Measurements from ENCODE around the gene ACAP1.

The ACAP1 gene

GRCh38 chr17:7311110-7311705 is 25.1 kb upstream of the ACAP1 start:
- DNase-seq = no peak

DNA sequence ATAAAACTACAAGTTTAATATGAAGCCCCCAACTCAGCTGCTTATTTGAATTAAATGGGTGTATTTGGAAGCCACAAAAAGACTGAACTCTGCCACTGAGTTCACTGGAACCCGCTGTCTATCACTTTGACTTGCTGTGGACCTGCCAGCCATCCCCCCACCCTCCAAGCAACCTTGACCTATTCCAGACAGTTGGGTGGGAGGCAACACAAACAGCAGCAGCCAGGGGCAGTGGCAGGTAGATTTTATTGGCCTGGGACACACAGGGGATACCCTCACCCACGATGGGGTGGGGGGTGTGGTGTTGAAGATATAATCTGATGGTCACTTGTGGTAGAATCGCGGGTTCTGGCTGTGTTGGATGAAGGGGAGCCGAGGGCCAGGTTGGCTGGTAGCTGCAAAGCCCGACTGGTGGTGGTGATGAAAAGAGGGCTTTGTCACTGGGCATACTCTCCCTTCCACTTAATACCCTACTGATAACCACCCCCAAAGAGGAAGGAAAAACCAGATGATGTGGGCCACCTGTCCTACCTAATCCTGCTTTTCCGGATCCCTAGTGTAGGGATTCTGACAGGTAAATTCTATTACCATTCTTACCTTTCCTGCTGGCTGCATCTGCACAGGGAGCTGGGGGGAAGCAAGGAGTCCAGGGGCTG is 23.8 kb upstream of the ACAP1 start:
- no peak for DNase-seq

DNA sequence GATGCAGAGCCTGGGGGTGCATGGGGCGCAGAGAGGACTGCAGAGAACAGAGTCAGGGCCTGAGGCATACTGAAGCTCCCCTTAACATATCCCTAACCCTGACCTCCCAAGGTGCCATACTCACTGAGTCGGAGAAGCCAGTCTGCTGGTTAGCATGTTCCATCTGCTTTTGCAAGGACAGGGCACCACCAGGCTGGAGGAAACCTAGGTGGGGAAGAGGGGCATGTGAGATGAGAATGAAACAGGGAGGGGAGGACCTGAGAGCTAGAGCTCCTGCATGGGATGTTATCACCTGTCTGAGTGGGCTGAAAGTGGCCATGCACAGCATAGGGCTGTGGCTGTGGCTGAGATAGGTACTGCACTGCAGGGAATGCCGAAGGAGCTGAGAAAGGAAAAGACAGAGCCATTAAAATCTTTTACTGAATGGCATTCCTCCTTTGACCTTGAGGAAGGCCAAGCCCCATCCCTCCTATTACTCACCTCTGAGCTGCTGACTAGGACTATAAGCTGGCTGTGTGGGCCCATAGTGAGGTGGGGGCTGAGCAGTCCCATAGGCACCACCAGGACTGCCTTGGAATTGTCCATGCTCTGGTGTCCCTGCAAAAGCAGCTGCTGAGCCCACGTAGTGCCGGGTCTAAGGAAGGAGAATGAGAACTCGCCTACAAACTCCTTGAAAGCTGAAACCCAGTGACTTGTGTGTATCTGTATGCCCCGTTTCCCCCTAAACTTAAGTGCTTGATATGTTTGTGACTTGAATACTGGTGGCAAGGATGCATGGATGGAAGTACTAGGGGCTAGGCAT is 23.0 kb upstream of the ACAP1 start:
- DNase-seq = no peak

DNA sequence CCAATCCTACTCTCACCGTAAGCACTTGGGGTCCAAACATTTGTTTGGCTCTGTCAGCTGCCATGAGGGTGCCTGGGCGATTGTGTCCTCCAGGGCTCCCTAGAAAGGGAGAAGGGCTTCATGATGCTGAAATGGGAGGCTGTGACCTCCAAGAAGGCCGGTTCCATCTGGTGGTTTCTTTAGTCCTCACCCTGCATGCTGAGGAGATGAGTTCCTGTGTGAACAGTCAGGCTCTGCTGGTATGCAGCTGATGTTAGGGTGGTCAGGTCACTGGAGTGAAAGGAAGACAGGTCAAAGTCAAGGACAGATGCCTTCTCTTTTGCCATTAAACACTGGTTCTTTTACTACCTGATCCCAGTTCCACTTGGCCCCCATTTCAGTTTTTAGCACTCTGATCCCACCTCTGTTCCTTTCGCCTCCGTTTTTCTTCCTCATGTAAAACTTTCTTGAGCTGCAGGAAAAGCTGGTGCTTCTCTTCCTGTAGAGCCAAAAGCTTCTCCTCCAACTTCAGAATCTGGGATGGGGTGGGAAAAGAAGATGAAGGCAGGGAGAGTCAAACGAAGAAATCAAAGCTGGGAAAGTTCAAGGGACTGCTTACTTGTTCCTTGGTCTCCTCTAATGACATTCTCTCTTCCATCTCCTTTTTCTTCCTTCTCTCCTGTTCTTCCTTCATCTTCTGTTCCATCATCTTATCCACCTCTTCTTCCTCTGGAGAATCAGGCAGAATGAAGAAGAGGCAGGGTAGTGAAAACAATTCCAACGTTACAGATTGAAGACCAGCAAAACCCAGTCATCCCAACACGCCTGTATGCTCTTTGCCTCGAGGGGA is 22.2 kb upstream of the ACAP1 start:
- DNase-seq = no peak

GRCh38 chr17:7314719-7315569 is 21.4 kb upstream of the ACAP1 start, which contains the start of gene GPS2:
Gene GPS2, minus strand, starts transcription at chr17:7315360. Its CDS starts 308 bp downstream, at chr17:7315052.
- peak; percentile 94 for DNase-seq

- DNase-seq = no peak
Observed at GRCh38 chr17:7315570-7316235, 20.6 kb upstream of the ACAP1 start.

- no peak for DNase-seq
Observed at GRCh38 chr17:7317161-7317803, 19.0 kb upstream of the ACAP1 start.

DNA sequence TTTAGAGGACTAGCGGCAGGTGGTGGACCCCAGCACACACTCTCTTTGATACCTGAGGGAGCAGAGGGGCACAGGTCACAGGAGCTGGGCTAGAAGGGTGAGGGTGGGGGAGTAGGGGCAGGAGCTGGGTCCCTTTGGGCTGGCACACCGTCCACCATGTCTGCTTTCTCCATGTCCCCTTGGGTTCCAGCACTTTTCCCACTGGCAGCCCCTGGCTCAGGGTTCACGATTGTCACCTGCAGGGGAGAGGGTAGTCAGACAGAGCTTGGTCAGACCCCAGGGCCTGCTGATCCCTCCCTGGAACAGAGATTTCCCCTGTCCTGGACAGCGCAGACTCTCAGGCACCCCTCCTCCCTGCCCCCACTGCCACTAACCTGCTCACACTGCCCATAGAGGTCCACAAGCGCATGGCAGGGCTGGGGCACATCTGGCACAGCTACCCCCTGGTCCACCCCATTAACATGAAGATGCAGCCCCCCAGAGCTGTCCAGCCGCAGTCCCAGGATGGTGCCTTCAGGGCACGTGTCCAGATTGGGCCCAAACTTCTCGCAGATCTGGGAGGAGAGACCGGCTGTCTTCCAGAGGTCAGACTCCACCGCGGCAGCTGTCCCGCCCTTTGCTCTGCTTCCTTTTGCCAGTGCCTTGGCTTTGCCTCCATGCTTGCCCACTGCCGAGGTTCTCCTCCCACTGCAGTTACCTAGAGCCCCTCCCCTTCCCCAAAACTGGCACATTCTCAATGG is 18.0 kb upstream of the ACAP1 start:
- no peak for DNase-seq

DNA sequence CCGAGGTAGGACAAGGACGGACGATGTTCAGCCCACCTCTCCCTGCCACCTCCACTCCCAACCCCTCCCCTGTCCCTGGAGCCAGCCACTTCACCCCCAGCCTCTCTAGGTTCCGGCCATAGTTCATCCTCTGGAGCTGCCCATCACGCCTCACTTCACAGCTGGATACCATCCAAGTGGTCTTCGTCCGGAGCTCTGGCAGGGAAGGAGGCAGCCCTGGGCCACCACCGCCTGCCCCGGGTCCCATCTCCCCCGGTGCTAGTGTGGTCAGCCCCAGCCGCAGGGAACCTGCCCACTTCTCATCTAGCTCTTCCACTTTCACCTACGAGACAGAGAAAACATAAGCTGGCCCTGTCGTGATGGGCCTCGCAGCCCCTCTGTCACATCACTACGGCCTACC is 14.9 kb upstream of the ACAP1 start:
- no peak for DNase-seq

DNA sequence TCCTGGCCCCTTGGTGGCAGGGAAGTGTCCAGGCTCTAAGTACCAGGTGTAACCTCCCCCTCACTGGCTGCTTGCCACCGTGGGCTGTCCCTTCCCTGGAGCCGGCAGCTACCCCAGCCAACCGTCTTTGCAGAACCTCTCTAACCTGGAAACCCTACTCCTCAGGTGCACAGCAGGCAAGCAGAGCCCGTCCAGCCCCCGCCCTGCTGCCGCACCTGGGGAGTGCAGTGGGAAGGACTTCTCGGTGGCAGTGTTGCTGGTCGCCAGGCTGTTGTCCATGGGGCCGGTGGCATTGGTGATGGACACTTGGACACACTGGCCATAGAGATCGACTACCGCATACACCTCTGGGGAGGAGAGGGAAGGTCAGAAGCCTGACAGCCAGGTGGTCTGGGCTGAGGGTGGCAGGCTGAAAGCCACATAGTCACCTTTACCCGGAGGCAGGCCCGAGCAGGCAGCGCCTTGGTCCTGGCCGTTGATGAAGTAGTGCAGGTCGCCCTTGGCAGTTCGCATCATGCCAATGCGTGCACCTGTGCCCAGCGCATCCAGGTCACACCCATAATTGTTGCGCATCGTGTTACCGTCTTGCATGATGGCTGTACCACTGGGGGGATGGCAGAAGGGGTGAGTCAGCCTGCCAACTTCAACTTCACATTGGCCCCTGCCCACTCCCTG is 13.7 kb upstream of the ACAP1 start:
- no peak for DNase-seq

- peak; percentile 79 for DNase-seq
Observed at GRCh38 chr17:7323731-7324437, 12.4 kb upstream of the ACAP1 start.

GRCh38 chr17:7324438-7324779 is 11.9 kb upstream of the ACAP1 start:
- DNase-seq = no peak

DNA sequence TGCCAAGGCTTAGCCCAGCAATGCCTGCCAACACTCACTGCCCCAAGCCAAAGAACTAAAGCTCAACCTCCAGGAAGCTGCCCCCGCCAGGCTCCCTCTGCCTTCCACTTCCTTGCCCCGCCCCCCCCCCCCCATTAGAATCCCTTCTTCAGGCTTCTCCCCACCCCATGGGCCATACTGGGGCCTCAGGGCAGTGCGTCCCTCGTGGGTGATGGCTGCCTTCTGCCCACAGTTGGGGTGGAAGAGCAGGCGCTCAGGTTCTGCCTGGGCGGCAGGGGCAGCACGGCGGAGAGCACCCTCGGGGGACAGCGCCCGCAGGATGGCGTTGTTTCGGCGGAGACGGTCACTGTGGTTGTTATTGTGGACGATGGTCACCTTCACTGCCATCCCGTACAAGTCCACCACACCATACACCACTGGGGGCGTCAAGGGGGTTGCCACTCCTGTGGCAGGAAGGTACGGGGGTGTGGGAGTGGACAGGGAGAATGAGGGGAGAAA is 11.2 kb upstream of the ACAP1 start:
- DNase-seq = no peak

DNA sequence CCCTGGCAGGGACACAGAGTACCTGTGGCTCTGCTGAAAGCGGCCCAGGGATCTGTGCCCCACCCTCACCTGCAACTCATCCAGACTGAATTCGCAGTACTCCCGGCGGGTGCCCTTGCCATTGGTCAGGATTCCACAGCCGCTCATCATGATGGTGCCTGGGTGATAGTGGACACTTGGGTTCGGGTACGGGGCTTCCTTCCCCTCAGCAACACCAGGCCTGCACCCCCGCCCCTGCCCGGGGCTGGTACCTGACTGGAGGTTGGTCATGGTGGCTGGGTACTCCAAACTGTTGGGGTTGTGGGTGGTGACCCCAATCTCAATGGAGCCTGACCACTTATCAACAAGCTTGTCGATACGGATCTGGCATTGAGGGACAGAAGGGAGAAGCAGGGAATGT is 10.1 kb upstream of the ACAP1 start:
- DNase-seq = no peak

DNA sequence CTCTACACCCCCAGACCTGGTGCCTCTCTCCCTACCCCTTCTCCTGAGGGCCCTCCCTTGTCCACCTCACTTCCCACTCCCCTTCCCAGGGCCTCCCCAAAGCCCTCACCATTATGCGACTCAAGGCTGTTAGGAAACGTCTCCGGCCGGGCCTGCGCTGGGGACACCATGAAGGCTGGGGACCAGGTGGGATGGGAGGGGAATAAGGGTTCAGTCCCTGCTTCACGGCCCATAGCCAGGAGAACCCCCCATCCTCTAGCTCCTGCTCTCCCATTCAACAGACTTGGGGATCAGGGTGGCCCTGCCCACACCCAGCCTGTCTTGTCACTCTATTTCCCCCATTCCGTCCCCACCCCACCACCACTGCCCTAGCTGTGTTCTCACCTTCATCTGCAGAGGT is 9.3 kb upstream of the ACAP1 start:
- no peak for DNase-seq

DNA sequence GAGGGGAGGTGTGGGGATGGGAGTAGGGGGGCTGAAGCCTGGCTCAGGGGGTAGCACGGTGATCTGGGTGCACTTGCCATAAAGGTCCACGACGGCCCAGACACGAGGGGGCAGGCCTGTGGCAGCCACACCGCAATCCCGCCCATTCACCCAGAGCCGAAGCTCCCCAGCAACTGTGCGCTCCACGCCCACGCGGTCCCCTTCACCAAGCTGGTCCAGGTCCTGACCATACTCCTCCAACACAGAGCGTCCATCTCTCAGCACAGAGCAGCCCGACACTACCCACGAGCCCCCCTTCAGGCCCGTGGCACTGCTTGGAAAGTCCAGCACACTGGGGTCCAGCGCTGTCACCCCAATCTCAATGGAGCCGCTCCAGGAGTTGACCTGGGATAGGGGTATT is 8.8 kb upstream of the ACAP1 start:
- DNase-seq = no peak

DNA sequence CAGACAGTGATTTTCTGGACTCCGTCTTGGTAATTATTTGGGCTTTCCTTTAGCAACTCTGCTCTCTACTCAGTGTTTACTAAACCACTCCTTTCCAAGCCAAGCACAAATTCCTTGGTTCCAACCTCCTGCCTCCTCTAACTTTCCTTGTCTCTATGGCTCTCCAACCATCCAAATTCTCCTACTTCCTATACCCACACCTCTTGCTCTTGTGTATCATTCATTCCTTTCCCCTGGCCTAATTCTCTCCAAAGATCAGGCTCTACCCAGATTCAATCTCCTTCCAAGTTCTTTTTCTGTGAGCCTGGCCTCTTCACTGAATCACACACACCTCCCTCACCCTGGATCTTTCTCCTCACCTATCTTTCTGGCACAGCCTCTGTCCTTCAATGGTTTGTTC is 8.3 kb upstream of the ACAP1 start:
- no peak for DNase-seq

DNA sequence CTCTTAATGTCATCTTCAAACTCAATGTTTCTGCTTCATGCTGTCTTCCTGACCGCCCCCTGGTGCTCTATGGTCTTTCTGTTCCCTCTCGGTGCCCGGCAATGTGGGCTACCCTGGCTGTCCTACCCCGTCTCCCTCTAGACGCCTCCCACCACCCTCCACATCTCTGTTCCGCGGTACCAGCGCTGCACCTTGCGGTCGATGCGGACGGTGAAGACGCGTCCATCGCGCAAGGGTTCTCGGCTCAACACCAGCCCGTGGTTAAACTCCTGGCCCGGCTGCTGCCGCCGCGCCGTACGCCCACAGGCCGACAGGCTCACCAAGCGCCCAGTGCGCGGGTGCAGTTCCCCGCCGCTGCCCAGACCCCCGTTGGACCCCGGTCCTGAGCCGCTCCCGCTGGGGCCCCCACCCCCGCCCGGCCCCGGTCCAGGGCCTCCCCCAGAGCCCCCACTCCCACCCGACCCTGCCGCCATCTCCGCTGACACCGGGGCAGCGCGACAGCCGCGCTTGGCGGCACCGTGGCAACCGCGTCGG is 7.4 kb upstream of the ACAP1 start, which contains the start of gene NEURL4:
TSS of gene NEURL4 (minus strand) at position 496 of the 534 bp plus-strand sequence. CDS start at position 473, 23 bp downstream.
- DNase-seq = no peak

Data from CD4-positive, alpha-beta T cell treated with Interleukin-17A for 4 hours (primary cell).